ENCODE data around the gene EMC1. TPM values are rescaled to one million over a fixed set of nuclear protein-coding genes. Genes with fewer than 3 reads are reported as not detected.

EMC1 gene
- total and polyA plus RNA-seq, 3 experiments from 2014 or later: 24.7 to 58.2 (median 57.0) TPM

DNA sequence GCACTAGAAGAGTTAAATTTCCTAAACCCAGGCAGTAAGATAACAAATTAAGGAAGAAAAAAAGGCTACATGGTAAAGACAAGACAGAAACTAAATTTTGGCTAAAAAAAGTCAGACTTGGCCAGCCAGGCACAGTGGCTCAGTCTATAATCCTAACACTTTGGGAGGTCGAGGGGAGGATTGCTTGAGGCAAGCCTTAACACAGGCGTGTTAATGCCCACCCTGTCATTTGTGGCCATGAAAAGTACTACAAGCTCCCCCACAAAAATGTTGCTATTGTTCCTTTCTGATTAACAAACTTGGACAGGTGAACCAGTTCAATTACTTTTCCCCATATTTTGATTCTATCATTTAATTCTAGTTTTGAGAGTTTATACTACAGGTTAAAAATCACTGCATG lies 73.5 kb downstream of the EMC1 start:
- Mint-ChIP-seq H3K36me3 (peaks cover 6 to 91% (median 31%) of the 10 kb centered on the region in 3 donors), H3K9me3 (no peaks in the 10 kb centered on the region), H3K4me1 (peaks cover 20 to 35% (median 24%) of the 10 kb centered on the region in 3 donors), H3K4me3 (no peak overlapping the region), H3K27me3 (no peaks in the 10 kb centered on the region), H3K27ac (peak overlapping the region in 2 of 8 donors; percentile 45 to 75)
- H3K4me3 ChIP-seq (ENCODE audit: low read length): no peak overlapping the region
- POLR2A ChIA-PET: no interaction called here
- CTCF ChIA-PET: no interaction called here
- H3K4me1 ChIP-seq (ENCODE audit: insufficient read depth, low read length): peaks cover 18% of the 10 kb centered on the region
- H3K36me3 ChIP-seq (ENCODE audit: insufficient read depth, low read length): peaks cover 79% of the 10 kb centered on the region
- H3K27ac ChIP-seq (ENCODE audit: low read depth, low read length): no peak overlapping the region
- no peaks in the 10 kb centered on the region for H3K9me3 ChIP-seq (ENCODE audit: low read length)
- no peak for DNase-seq
- H3K27me3 ChIP-seq (ENCODE audit: insufficient read depth, low read length, poor library complexity, severe bottlenecking): no peaks in the 10 kb centered on the region

- CTCF ChIA-PET: no interaction called here
- Histone ChIP-seq H3K4me3 (ENCODE audit: low read length) (no peak overlapping the region), H3K4me1 (ENCODE audit: insufficient read depth, low read length) (no peaks in the 10 kb centered on the region), H3K36me3 (ENCODE audit: insufficient read depth, low read length) (peaks cover 83% of the 10 kb centered on the region), H3K27ac (ENCODE audit: low read depth, low read length) (no peak overlapping the region), H3K27me3 (ENCODE audit: insufficient read depth, low read length, poor library complexity, severe bottlenecking) (no peaks in the 10 kb centered on the region), H3K9me3 (ENCODE audit: low read length) (no peaks in the 10 kb centered on the region)
- H3K4me1 Mint-ChIP-seq: no peaks in the 10 kb centered on the region
- POLR2A ChIA-PET: no interaction called here
- no peak for DNase-seq
- no peak overlapping the region for H3K4me3 Mint-ChIP-seq
- no peak overlapping the region for H3K27ac Mint-ChIP-seq
- H3K9me3 Mint-ChIP-seq: no peaks in the 10 kb centered on the region
- peaks cover 20 to 97% (median 32%) of the 10 kb centered on the region in 3 donors for H3K36me3 Mint-ChIP-seq
- H3K27me3 Mint-ChIP-seq: no peaks in the 10 kb centered on the region
Observed at GRCh38 chr1:19169642-19170041, 81.7 kb downstream of the EMC1 start.

GRCh38 chr1:19167140-19167539 lies 84.2 kb downstream of the EMC1 start:
- no peak overlapping the region for H3K4me3 Mint-ChIP-seq
- H3K4me1 Mint-ChIP-seq: no peaks in the 10 kb centered on the region
- Histone ChIP-seq H3K27me3 (ENCODE audit: insufficient read depth, low read length, poor library complexity, severe bottlenecking) (no peaks in the 10 kb centered on the region), H3K4me1 (ENCODE audit: insufficient read depth, low read length) (no peaks in the 10 kb centered on the region), H3K4me3 (ENCODE audit: low read length) (no peak overlapping the region), H3K36me3 (ENCODE audit: insufficient read depth, low read length) (peaks cover 86% of the 10 kb centered on the region), H3K27ac (ENCODE audit: low read depth, low read length) (no peak overlapping the region), H3K9me3 (ENCODE audit: low read length) (no peaks in the 10 kb centered on the region)
- ChIA-PET CTCF (interaction anchor here (0.7 kb wide), 1 partner anchor 18 kb away, joined by 3 read pairs; no protein-coding TSS in a partner anchor), POLR2A (interaction anchor here (0.6 kb wide), 2 partner anchors 17 to 144 kb away, joined by 3 read pairs; no protein-coding TSS in a partner anchor)
- H3K9me3 Mint-ChIP-seq: no peaks in the 10 kb centered on the region
- peaks cover 33 to 98% (median 36%) of the 10 kb centered on the region in 3 donors for H3K36me3 Mint-ChIP-seq
- no peaks in the 10 kb centered on the region for H3K27me3 Mint-ChIP-seq
- peak overlapping the region in 1 of 8 donors; percentile 61 for H3K27ac Mint-ChIP-seq
- no peak for DNase-seq

GRCh38 chr1:19166066-19166465 lies 85.3 kb downstream of the EMC1 start:
- Mint-ChIP-seq H3K27me3 (no peaks in the 10 kb centered on the region), H3K9me3 (no peaks in the 10 kb centered on the region), H3K36me3 (peaks cover 33 to 98% (median 37%) of the 10 kb centered on the region in 3 donors), H3K27ac (no peak overlapping the region), H3K4me3 (no peak overlapping the region), H3K4me1 (no peaks in the 10 kb centered on the region)
- H3K4me1 ChIP-seq (ENCODE audit: insufficient read depth, low read length): no peaks in the 10 kb centered on the region
- peaks cover 92% of the 10 kb centered on the region for H3K36me3 ChIP-seq (ENCODE audit: insufficient read depth, low read length)
- H3K27me3 ChIP-seq (ENCODE audit: insufficient read depth, low read length, poor library complexity, severe bottlenecking): no peaks in the 10 kb centered on the region
- H3K4me3 ChIP-seq (ENCODE audit: low read length): no peak overlapping the region
- H3K27ac ChIP-seq (ENCODE audit: low read depth, low read length): no peak overlapping the region
- H3K9me3 ChIP-seq (ENCODE audit: low read length): no peaks in the 10 kb centered on the region
- DNase-seq: no peak
- POLR2A ChIA-PET: interaction anchor here (0.5 kb wide), 1 partner anchor 21 kb away, joined by 3 read pairs; no protein-coding TSS in a partner anchor
- CTCF ChIA-PET: interaction anchor here (1.2 to 1.3 kb wide), 2 partner anchors 9 to 11 kb away, joined by 3 to 4 read pairs; no protein-coding TSS in a partner anchor

Other genes with a start within 250 kb of the EMC1 start
- gene UBR4, start 41.3 kb downstream of the EMC1 start, total RNA-seq: 100 to 1,000 TPM; 110 to 112 TPM
- 27.4 TPM for gene UBR4, start 41.3 kb downstream of the EMC1 start, polyA plus RNA-seq
- 100 to 1,000 TPM; 137 TPM for gene MRTO4, start 281 bp upstream of the EMC1 start, total RNA-seq
- 28.5 TPM for gene MRTO4, start 281 bp upstream of the EMC1 start, polyA plus RNA-seq
- gene AKR7A3, start 37.2 kb upstream of the EMC1 start, total RNA-seq: under 1 TPM; 0.29 to 0.50 TPM
- not detected for gene AKR7A3, start 37.2 kb upstream of the EMC1 start, polyA plus RNA-seq
- gene AKR7A2, start 60.6 kb upstream of the EMC1 start, total RNA-seq: 10 to 100 TPM; 36.4 to 38.3 TPM
- gene AKR7A2, start 60.6 kb upstream of the EMC1 start, polyA plus RNA-seq: 102 TPM
- 10 to 100 TPM in 1 of 2 experiments, 1 to 10 TPM in 1; 8.6 to 10.4 TPM for gene SLC66A1, start 60.8 kb upstream of the EMC1 start, total RNA-seq
- 5.7 TPM for gene SLC66A1, start 60.8 kb upstream of the EMC1 start, polyA plus RNA-seq
- gene CAPZB, start 234.0 kb upstream of the EMC1 start, total RNA-seq: 100 to 1,000 TPM; 284 to 289 TPM
- gene CAPZB, start 234.0 kb upstream of the EMC1 start, polyA plus RNA-seq: 540 TPM